Breast epithelium (tissue), 3 donors: ENCODE data around the gene NUBPL.

Experiments used
- POLR2A ChIP-seq: fragments of 450-650 bp; IDR thresholded peaks from one replicate; pipeline ENCODE4 v1.6.1; 2016; ENCODE audit warnings: antibody characterized with exemption, mild to moderate bottlenecking, moderate library complexity
- TF ChIP-seq, protein P1 (sequence below), 3 donors: fragments of 450-650 bp; IDR thresholded peaks; one replicate each; pipeline ENCODE4 v1.5.1; 2016 to 2017; ENCODE audit warnings: antibody characterized with exemption in 3 of 3, mild to moderate bottlenecking in 3 of 3, moderate library complexity in 3 of 3

DNA sequence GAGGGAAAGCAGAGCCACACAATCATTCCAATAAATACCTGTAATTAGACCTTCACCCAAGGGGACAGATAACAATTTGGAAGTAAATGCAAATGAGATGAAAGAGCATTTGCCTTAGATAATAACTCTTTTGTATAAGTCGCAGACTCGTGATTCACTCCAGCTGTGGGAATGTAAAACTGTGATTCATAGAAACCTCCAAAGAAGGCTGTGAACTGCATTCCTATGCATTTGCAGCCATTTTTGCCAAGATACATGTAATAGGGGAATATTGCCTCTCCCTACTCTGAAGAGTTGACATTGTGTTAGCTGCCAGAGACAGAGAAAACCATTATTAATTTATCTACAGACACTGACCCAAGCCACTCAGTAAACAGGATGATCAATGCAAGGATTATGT is 334.0 kb downstream of the NUBPL start:
- TF ChIP-seq, protein P1, sequence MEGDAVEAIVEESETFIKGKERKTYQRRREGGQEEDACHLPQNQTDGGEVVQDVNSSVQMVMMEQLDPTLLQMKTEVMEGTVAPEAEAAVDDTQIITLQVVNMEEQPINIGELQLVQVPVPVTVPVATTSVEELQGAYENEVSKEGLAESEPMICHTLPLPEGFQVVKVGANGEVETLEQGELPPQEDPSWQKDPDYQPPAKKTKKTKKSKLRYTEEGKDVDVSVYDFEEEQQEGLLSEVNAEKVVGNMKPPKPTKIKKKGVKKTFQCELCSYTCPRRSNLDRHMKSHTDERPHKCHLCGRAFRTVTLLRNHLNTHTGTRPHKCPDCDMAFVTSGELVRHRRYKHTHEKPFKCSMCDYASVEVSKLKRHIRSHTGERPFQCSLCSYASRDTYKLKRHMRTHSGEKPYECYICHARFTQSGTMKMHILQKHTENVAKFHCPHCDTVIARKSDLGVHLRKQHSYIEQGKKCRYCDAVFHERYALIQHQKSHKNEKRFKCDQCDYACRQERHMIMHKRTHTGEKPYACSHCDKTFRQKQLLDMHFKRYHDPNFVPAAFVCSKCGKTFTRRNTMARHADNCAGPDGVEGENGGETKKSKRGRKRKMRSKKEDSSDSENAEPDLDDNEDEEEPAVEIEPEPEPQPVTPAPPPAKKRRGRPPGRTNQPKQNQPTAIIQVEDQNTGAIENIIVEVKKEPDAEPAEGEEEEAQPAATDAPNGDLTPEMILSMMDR (IDR thresholded peaks at IDR 0.05): no peak
- TF ChIP-seq POLR2A: no peak
